CD8-positive, alpha-beta memory T cell (primary cell): ENCODE data around the gene CAMKK2. TPM values are rescaled to one million over a fixed set of nuclear protein-coding genes. Genes with fewer than 3 reads are reported as not detected.

Source experiments
- CTCF ChIA-PET: fragments of 350-600 bp; sonication (Branson Sonifier 250); formaldehyde crosslinking; loops from one replicate; lab custom pipeline; 2021; ENCODE audit warnings: antibody characterized with exemption; lab: Charles Lee
- POLR2A ChIA-PET: fragments of 350-600 bp; sonication (Branson Sonifier 250); formaldehyde crosslinking; loops from one replicate; lab custom pipeline; 2021; ENCODE audit warnings: antibody characterized with exemption; lab: Charles Lee
- DNase-seq, 5 donors: peaks; one replicate each; pipeline versions ENCODE4 v3.0.0 to v3.0.0-alpha.2; 2020 to 2022; ENCODE audit warnings: mixed read lengths in 1 of 5
- H3K27ac ChIP-seq: one replicate; pipeline ENCODE4 v1.7.0; 2013; ENCODE audit warnings: low read depth, mild to moderate bottlenecking, low read length, moderate library complexity
- H3K27me3 ChIP-seq: 2 replicates; pipeline ENCODE4 v1.7.0; 2013; ENCODE audit warnings: low read length, mild to moderate bottlenecking; ENCODE audit not compliant: insufficient read depth, poor library complexity, severe bottlenecking
- H3K36me3 ChIP-seq: 2 replicates; pipeline ENCODE4 v1.7.0; 2013; ENCODE audit warnings: mild to moderate bottlenecking, low read length, moderate library complexity; ENCODE audit not compliant: insufficient read depth
- H3K4me1 ChIP-seq: 2 replicates; pipeline ENCODE4 v1.7.0; 2013; ENCODE audit warnings: mild to moderate bottlenecking, low read length, moderate library complexity; ENCODE audit not compliant: insufficient read depth
- H3K4me3 ChIP-seq: 2 replicates; pipeline ENCODE4 v1.7.0; 2013; ENCODE audit warnings: mild to moderate bottlenecking, low read length
- H3K9me3 ChIP-seq: 2 replicates; pipeline ENCODE4 v1.7.0; 2013; ENCODE audit warnings: mild to moderate bottlenecking, low read length
- H3K27ac Mint-ChIP-seq, 8 donors: one replicate each; pipeline ENCODE4 v1.8.0; 2020 to 2021; ENCODE audit warnings: mixed read lengths in 8 of 8, mild to moderate bottlenecking in 6 of 8, inconsistent platforms in 3 of 8, moderate library complexity in 3 of 8
- H3K27me3 Mint-ChIP-seq, 2 donors: one replicate each; pipeline ENCODE4 v1.8.0; 2020 to 2021; ENCODE audit warnings: mixed read lengths in 2 of 2, mild to moderate bottlenecking in 1 of 2, moderate library complexity in 1 of 2
- H3K36me3 Mint-ChIP-seq, 3 donors: one replicate each; pipeline ENCODE4 v1.8.0; 2020 to 2021; ENCODE audit warnings: mixed read lengths in 3 of 3, inconsistent platforms in 1 of 3, mild to moderate bottlenecking in 1 of 3
- H3K4me1 Mint-ChIP-seq, 3 donors: one replicate each; pipeline ENCODE4 v1.8.0; 2020 to 2021; ENCODE audit warnings: mixed read lengths in 3 of 3, inconsistent platforms in 1 of 3, mild to moderate bottlenecking in 1 of 3
- H3K4me3 Mint-ChIP-seq, 7 donors: one replicate each; pipeline ENCODE4 v1.8.0; 2020 to 2021; ENCODE audit warnings: mixed read lengths in 7 of 7, mild to moderate bottlenecking in 6 of 7, moderate library complexity in 4 of 7, inconsistent platforms in 2 of 7
- H3K9me3 Mint-ChIP-seq, 5 donors: one replicate each; pipeline ENCODE4 v1.8.0; 2020 to 2022; ENCODE audit warnings: mixed read lengths in 5 of 5, mild to moderate bottlenecking in 3 of 5, moderate library complexity in 2 of 5, inconsistent platforms in 1 of 5
- polyA plus RNA-seq: library from polyadenylated mRNA; unstranded; fragments of 300-500 nt; fragmentation: Illumina TruSeq; gene quantifications from one replicate; pipeline ENCODE4 v1.2.3, GENCODE V29; 2021
- total RNA-seq, 2 experiments: library from RNA; stranded (reverse); gene quantifications; one replicate each; pipeline ENCODE4 v1.2.3, GENCODE V29; 2021

The CAMKK2 gene
- total and polyA plus RNA-seq, 3 experiments from 2014 or later = 17.0 to 37.5 (median 35.9) TPM

DNA sequence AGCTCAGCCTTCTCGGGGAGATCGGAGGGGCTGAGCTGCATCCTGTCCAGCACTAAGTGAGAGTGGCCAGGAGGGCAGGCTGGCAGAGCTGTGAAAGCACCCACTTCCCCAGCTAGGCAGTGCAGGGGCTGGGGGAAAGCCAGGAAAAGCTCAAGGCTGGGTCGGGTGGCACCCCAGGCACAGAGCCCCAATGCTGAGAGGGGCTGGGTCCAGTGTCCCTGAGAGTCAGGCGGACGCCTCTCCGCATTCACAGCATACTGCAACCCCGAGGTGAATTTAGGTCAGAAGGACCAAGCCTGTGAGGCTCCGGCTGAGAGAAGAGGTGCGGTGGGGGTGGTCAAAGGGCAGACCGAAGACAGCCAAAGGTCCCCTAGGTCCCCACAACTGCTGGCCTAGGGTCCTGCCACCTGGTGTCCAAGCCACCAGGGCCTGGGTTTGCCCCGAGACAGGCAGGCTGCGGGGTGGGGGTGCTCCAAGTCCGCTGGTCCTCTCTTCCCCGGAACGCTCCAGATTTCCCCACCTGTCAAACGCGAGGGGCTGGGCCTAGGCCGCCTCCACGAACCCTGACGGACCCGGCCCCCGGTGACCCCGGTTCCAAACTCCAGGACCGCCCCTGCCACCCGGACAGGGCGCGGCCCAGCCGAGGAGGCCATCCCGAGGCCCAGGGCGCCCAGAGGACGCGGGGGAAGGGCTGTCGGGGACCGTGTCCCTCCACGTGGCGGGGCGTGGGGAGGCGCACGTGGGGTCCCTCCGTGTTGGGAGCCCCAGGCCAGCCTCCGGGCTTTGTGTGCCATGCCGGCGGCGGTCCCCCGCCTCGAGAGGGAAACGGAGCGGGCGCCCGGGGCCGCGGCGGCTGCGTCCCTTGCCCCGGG is 527 bp downstream of the CAMKK2 start:
- H3K36me3 Mint-ChIP-seq = peaks cover 0 to 12% (median 4%) of the 10 kb centered on the region in 3 donors
- Histone ChIP-seq H3K9me3 (no peaks in the 10 kb centered on the region), H3K4me1 (peaks cover 14% of the 10 kb centered on the region), H3K36me3 (no peaks in the 10 kb centered on the region), H3K4me3 (peak overlapping the region; percentile 79), H3K27me3 (no peaks in the 10 kb centered on the region), H3K27ac (peak overlapping the region; percentile 64)
- peak overlapping the region in 7 of 8 donors; percentile 11 to 88 (median 70) for H3K27ac Mint-ChIP-seq
- H3K27me3 Mint-ChIP-seq = no peaks in the 10 kb centered on the region
- DNase-seq = peak in 4 of 5 donors; percentile 18 to 60 (median 24)
- no peaks in the 10 kb centered on the region for H3K9me3 Mint-ChIP-seq
- H3K4me3 Mint-ChIP-seq = peak overlapping the region; percentile 80 to 92 (median 87)
- CTCF ChIA-PET = interaction anchor here (0.5 kb wide), 1 partner anchor 616 kb away, joined by 5 read pairs; no protein-coding TSS in a partner anchor
- POLR2A ChIA-PET = interaction anchor here (0.6 to 1.0 kb wide), 4 partner anchors 142 to 509 kb away, joined by 3 to 9 read pairs (median 7); no protein-coding TSS in a partner anchor
- peaks cover 17 to 29% (median 29%) of the 10 kb centered on the region in 3 donors for H3K4me1 Mint-ChIP-seq

DNA sequence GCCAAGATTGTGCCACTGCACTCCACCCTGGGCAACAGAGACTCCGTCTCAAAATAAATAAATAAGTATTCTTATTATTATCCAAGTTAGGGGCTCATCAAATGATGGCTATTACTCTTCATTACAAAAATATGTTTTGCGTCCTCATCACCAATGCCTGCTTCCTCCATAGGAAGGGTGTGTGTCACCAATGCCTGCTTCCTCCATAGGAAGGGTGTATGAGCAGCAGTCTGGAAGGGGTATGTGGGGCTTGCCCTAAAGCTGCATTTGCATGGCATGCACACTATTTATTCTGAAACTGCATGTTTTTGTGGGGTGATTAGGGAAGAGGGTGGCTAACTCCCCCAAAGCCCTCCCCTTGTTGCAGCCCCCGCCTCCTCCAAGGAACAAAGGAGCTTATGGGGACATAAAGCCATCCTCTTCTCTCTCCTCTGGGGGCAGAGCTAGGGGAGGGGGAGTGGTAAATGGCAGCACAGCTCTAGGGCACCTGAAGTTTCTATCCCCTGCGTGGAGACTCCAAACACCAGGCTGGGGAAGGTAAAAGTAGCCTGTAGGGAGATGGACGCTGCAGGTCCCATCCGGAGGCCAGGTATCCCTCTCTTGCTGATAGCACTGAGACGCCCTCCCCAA is 1.3 kb downstream of the CAMKK2 start:
- H3K4me3 ChIP-seq = peak overlapping the region; percentile 79
- H3K36me3 Mint-ChIP-seq = peaks cover 0 to 12% (median 4%) of the 10 kb centered on the region in 3 donors
- CTCF ChIA-PET = interaction anchor here (1.5 kb wide), 1 partner anchor 148 kb away, joined by 3 read pairs; no protein-coding TSS in a partner anchor
- peak overlapping the region; percentile 80 to 92 (median 87) for H3K4me3 Mint-ChIP-seq
- POLR2A ChIA-PET = no interaction called here
- no peaks in the 10 kb centered on the region for H3K27me3 ChIP-seq
- peak overlapping the region; percentile 64 for H3K27ac ChIP-seq
- H3K9me3 ChIP-seq = no peaks in the 10 kb centered on the region
- peaks cover 14% of the 10 kb centered on the region for H3K4me1 ChIP-seq
- peaks cover 17 to 29% (median 29%) of the 10 kb centered on the region in 3 donors for H3K4me1 Mint-ChIP-seq
- H3K9me3 Mint-ChIP-seq = no peaks in the 10 kb centered on the region
- peak overlapping the region in 6 of 8 donors; percentile 11 to 88 (median 76) for H3K27ac Mint-ChIP-seq
- DNase-seq = peak in 1 of 5 donors; percentile 4
- H3K36me3 ChIP-seq = no peaks in the 10 kb centered on the region
- no peaks in the 10 kb centered on the region for H3K27me3 Mint-ChIP-seq

DNA sequence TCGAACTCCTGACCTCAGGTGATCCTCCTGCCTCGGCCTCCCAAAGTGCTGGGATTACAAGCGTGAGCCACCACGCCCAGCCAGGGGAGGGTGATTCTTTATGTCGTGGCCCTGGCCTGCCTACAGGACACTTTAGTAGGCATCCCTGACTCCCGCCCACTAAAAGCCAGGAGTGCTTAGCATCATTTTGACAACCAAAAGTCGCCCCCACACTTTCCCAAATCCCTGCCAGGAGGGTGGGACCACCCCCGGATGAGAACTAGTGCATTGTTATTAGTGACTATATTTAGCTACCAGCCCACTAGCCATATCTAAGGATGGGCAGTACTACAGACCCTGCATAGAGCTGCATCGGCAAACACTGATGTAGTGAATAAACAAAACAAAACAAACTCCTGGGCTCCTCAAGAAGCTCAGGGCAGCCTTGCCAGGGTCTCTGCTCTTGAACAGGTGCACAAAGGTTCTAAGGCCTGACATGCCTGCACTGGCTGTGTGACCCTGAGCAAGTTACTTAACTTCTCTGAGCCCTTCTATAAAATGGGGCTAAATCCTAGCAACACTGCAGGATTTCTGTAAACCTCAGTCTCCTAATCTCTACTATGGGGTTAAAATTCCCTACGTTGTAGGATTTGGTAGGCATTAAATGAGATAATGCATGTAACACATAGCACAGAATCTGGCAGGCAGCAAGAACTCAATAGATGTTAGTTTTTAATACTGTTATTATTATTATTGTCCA is 2.2 kb downstream of the CAMKK2 start:
- peaks cover 14% of the 10 kb centered on the region for H3K4me1 ChIP-seq
- CTCF ChIA-PET = interaction anchor here (1.5 kb wide), 1 partner anchor 149 kb away, joined by 3 read pairs; no protein-coding TSS in a partner anchor

DNA sequence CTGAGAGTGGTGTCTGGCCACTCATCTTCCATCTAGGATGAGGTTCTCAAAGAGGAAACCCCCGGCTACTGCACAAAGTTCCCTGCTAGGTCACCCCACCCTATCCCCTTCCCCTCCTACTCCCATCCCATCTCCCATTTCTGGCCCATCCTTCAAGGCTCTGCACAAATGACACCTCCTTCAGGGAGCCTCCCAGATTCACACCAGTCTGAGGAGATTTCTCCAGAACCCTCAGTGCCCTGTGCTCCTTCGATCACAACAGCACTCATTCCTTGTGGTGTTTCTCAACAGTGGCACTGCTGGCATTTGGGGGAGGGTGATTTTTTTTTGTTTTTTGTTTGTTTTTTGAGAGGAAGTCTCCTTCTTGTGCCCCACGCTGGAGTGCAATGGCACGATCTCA is 2.9 kb downstream of the CAMKK2 start:
- H3K4me1 ChIP-seq = peaks cover 14% of the 10 kb centered on the region
- Mint-ChIP-seq H3K4me3 (peak overlapping the region in 2 of 7 donors; percentile 72 to 73), H3K4me1 (peaks cover 18 to 29% (median 29%) of the 10 kb centered on the region in 3 donors), H3K27ac (peak overlapping the region in 2 of 8 donors; percentile 12 to 17), H3K27me3 (no peaks in the 10 kb centered on the region), H3K36me3 (peaks cover 0 to 15% (median 4%) of the 10 kb centered on the region in 3 donors), H3K9me3 (no peaks in the 10 kb centered on the region)
- H3K27me3 ChIP-seq = no peaks in the 10 kb centered on the region
- POLR2A ChIA-PET = no interaction called here
- no peak overlapping the region for H3K27ac ChIP-seq
- no peak overlapping the region for H3K4me3 ChIP-seq
- DNase-seq = no peak
- H3K36me3 ChIP-seq = no peaks in the 10 kb centered on the region
- H3K9me3 ChIP-seq = no peaks in the 10 kb centered on the region
- CTCF ChIA-PET = interaction anchor here (1.5 kb wide), 1 partner anchor 149 kb away, joined by 3 read pairs; no protein-coding TSS in a partner anchor

More for the DNA sequence above, 2.2 kb downstream of the CAMKK2 start:
- Mint-ChIP-seq H3K27ac (peak overlapping the region in 2 of 8 donors; percentile 45 to 61), H3K9me3 (no peaks in the 10 kb centered on the region), H3K4me3 (peak overlapping the region in 6 of 7 donors; percentile 29 to 87 (median 58)), H3K4me1 (peaks cover 18 to 29% (median 29%) of the 10 kb centered on the region in 3 donors), H3K27me3 (no peaks in the 10 kb centered on the region), H3K36me3 (peaks cover 0 to 15% (median 4%) of the 10 kb centered on the region in 3 donors)
- H3K9me3 ChIP-seq = no peaks in the 10 kb centered on the region
- H3K27ac ChIP-seq = no peak overlapping the region
- POLR2A ChIA-PET = no interaction called here
- H3K4me3 ChIP-seq = no peak overlapping the region
- no peaks in the 10 kb centered on the region for H3K36me3 ChIP-seq
- no peaks in the 10 kb centered on the region for H3K27me3 ChIP-seq
- no peak for DNase-seq

DNA sequence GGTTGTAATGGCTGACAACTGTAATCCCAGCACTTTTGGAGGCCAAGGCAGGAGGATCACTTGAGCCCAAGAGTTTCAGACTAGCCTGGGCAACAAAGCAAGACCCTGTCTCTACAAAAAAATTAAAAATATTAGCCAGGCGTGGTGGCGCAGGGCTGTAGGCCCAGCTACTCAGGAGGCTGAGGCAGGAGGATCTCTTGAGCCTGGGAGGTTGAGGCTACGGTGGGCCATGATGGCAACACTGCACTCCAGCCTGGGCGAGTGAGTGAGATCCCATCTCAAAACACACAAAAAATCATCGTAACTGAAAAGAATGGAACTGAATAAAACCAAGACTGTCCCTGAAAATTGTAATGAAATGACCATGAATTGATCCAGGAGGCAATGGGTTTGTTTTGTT is 6.1 kb downstream of the CAMKK2 start:
- ChIA-PET CTCF (no interaction called here), POLR2A (no interaction called here)
- H3K27me3 ChIP-seq = no peaks in the 10 kb centered on the region
- Mint-ChIP-seq H3K27ac (peak overlapping the region in 1 of 8 donors; percentile 68), H3K27me3 (no peaks in the 10 kb centered on the region), H3K9me3 (no peaks in the 10 kb centered on the region), H3K4me1 (peaks cover 12 to 27% (median 21%) of the 10 kb centered on the region in 3 donors), H3K4me3 (no peak overlapping the region), H3K36me3 (peaks cover 0 to 11% (median 4%) of the 10 kb centered on the region in 3 donors)
- H3K4me3 ChIP-seq = no peak overlapping the region
- H3K4me1 ChIP-seq = peaks cover 4% of the 10 kb centered on the region
- H3K9me3 ChIP-seq = no peaks in the 10 kb centered on the region
- no peak overlapping the region for H3K27ac ChIP-seq
- DNase-seq = no peak
- H3K36me3 ChIP-seq = no peaks in the 10 kb centered on the region

DNA sequence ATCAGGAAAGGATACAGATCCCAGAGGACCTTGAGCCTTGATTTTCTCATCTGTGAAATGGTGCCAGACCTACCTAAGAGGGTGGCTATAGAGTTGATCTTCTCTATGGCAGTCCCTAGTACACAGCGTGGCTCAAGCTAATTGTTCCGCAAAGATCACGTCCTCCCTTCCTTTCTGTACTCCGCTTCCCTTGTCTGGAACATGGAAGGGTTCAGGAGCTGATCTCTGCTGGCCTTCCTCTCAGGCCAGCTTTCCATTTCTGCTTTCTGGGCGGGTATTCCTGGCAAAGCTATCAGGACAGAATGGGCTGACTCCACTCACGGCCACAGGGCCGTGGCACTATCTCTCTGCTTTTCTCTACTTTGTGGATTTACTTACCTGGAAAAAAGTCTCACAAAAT is 6.5 kb downstream of the CAMKK2 start:
- CTCF ChIA-PET = no interaction called here
- no peaks in the 10 kb centered on the region for H3K9me3 ChIP-seq
- Mint-ChIP-seq H3K27me3 (no peaks in the 10 kb centered on the region), H3K36me3 (peaks cover 0 to 11% (median 4%) of the 10 kb centered on the region in 3 donors), H3K4me1 (peaks cover 8 to 23% (median 16%) of the 10 kb centered on the region in 3 donors), H3K4me3 (no peak overlapping the region), H3K27ac (peak overlapping the region in 1 of 8 donors; percentile 68), H3K9me3 (no peaks in the 10 kb centered on the region)
- DNase-seq = no peak
- no peaks in the 10 kb centered on the region for H3K36me3 ChIP-seq
- H3K27me3 ChIP-seq = no peaks in the 10 kb centered on the region
- POLR2A ChIA-PET = no interaction called here
- no peak overlapping the region for H3K27ac ChIP-seq
- H3K4me1 ChIP-seq = no peaks in the 10 kb centered on the region
- H3K4me3 ChIP-seq = no peak overlapping the region

DNA sequence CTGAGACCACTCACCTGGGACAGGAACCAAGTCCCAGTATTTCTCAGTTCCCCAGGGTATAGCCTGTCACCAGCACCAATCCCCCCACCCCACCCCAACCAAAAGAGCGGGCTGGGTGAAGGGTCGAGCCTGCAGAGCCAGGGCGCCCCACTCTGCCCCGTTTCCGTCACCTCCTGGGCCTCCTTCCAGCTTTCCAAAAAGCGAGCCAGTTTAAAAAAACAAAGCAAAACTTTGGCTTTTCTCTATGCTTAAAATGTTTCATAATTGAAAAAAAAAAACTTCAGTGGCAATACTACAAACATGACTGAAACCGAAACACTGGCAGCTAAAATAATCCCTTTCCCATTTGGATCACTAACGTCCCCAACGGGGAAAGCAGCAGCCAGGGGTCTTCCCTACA is 7.5 kb downstream of the CAMKK2 start:
- Histone ChIP-seq H3K27ac (no peak overlapping the region), H3K4me3 (no peak overlapping the region), H3K4me1 (no peaks in the 10 kb centered on the region), H3K27me3 (no peaks in the 10 kb centered on the region), H3K36me3 (no peaks in the 10 kb centered on the region), H3K9me3 (no peaks in the 10 kb centered on the region)
- H3K27me3 Mint-ChIP-seq = no peaks in the 10 kb centered on the region
- peaks cover 8 to 17% (median 12%) of the 10 kb centered on the region in 3 donors for H3K4me1 Mint-ChIP-seq
- no peaks in the 10 kb centered on the region for H3K9me3 Mint-ChIP-seq
- no peak overlapping the region for H3K4me3 Mint-ChIP-seq
- ChIA-PET CTCF (no interaction called here), POLR2A (no interaction called here)
- no peak for DNase-seq
- H3K27ac Mint-ChIP-seq = no peak overlapping the region
- H3K36me3 Mint-ChIP-seq = peaks cover 0 to 11% (median 4%) of the 10 kb centered on the region in 3 donors
